Chondrocyte (in vitro differentiated cells): ENCODE measurements around the gene CHSY3. TPM values are rescaled to one million over a fixed set of nuclear protein-coding genes. Genes with fewer than 3 reads are reported as not detected.

ENCODE experiments used
- DNase-seq: peaks from one replicate; pipeline ENCODE4 v3.0.0; 2021; ENCODE audit warnings: mixed read lengths, low spot score
- H3K27ac Mint-ChIP-seq: one replicate; pipeline ENCODE4 v1.8.0; 2021; ENCODE audit warnings: mild to moderate bottlenecking, moderate library complexity, mixed read lengths; ENCODE audit not compliant: unreplicated experiment
- H3K27me3 Mint-ChIP-seq: 2 replicates; pipeline ENCODE4 v1.8.0; 2021; ENCODE audit warnings: low read depth, mixed read lengths
- H3K36me3 Mint-ChIP-seq: 2 replicates; pipeline ENCODE4 v1.8.0; 2021; ENCODE audit warnings: low read depth, mixed read lengths
- H3K4me1 Mint-ChIP-seq: 2 replicates; pipeline ENCODE4 v1.8.0; 2021; ENCODE audit warnings: low read depth, mild to moderate bottlenecking, mixed read lengths
- H3K4me3 Mint-ChIP-seq: one replicate; pipeline ENCODE4 v1.8.0; 2021; ENCODE audit warnings: mild to moderate bottlenecking, moderate library complexity, mixed read lengths; ENCODE audit not compliant: unreplicated experiment
- H3K9me3 Mint-ChIP-seq: 2 replicates; pipeline ENCODE4 v1.8.0; 2021; ENCODE audit warnings: low read depth, mixed read lengths
- CTCF ChIP-seq: fragments of 200-600 bp; sonication (generic); IDR thresholded peaks from 2 replicates; pipeline ENCODE4 v1.5.0; 2021; ENCODE audit warnings: antibody characterized with exemption, mild to moderate bottlenecking, moderate library complexity
- total RNA-seq: library from RNA; stranded (reverse); gene quantifications from 3 replicates; pipeline ENCODE4 v1.2.1, GENCODE V29; 2021

Gene CHSY3
- total RNA-seq, 1 donor from 2014 or later, result 18.1 TPM

- H3K9me3 Mint-ChIP-seq, result no peaks in the 10 kb centered on the region
Observed at GRCh38 chr5:129945028-129945427, 40.8 kb downstream of the CHSY3 start.

DNA sequence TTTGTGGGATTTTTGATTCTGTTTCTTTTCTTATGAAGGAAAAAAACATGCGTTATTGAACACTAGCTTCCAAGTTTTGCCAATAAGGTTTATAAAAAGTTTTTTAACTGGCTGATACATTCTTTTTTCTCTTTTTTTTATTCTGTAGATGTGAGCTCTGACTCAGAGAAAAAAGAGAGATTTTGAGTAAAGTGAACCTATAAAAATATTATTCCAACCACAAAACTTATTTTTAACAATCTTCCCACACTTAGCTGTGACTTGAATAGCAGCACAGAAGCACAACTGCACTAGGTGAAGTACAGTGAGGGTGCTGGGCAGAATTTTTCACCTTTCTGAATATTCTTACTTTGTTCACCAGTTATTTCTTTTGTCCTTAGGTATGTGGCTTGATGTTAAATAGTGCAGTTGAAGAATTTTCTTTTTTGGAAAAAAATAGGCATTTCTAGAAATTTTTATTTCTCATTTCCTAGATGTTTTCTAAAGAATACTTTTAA lies 41.6 kb downstream of the CHSY3 start:
- H3K4me3 Mint-ChIP-seq, result peak overlapping the region; percentile 22
- no peak for DNase-seq
- peak overlapping the region; percentile 76 for H3K27ac Mint-ChIP-seq
- no peaks in the 10 kb centered on the region for H3K9me3 Mint-ChIP-seq
- peaks cover 41% of the 10 kb centered on the region for H3K4me1 Mint-ChIP-seq
- TF ChIP-seq CTCF, result no peak
- H3K27me3 Mint-ChIP-seq, result no peaks in the 10 kb centered on the region
- H3K36me3 Mint-ChIP-seq, result peaks cover 1% of the 10 kb centered on the region

More at GRCh38 chr5:129945028-129945427, 40.8 kb downstream of the CHSY3 start:
- no peak overlapping the region for H3K4me3 Mint-ChIP-seq
- TF ChIP-seq CTCF, result no peak
- H3K36me3 Mint-ChIP-seq, result peaks cover 1% of the 10 kb centered on the region
- H3K27ac Mint-ChIP-seq, result peak overlapping the region; percentile 77
- peaks cover 34% of the 10 kb centered on the region for H3K4me1 Mint-ChIP-seq
- no peak for DNase-seq
- H3K27me3 Mint-ChIP-seq, result no peaks in the 10 kb centered on the region

- TF ChIP-seq CTCF, result no peak
- peak overlapping the region; percentile 81 for H3K27ac Mint-ChIP-seq
- H3K4me1 Mint-ChIP-seq, result peaks cover 30% of the 10 kb centered on the region
- peaks cover 15% of the 10 kb centered on the region for H3K9me3 Mint-ChIP-seq
- no peak overlapping the region for H3K4me3 Mint-ChIP-seq
- DNase-seq, result no peak
- H3K36me3 Mint-ChIP-seq, result peaks cover 6% of the 10 kb centered on the region
- no peaks in the 10 kb centered on the region for H3K27me3 Mint-ChIP-seq
Observed at GRCh38 chr5:129951039-129951438, 46.8 kb downstream of the CHSY3 start.

DNA sequence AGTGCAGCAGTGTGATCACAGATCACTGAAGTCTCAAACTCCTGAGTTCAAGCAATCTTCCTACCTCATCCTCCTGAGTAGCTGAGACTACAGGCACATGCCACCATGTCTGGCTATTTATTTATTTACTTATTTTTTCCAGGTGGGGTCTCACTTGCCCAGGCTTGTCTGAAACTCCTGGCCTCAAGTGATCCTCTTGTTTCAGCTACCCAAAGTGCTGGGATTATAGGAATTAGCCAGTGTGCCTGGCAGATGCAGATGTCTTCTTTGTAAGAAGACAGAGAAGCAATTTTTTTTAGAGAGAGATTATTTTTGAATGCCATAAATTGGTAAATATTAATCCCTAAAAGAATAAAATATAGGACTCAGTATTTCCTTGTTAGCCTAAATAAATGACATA lies 54.3 kb downstream of the CHSY3 start:
- Mint-ChIP-seq H3K4me1 (peaks cover 49% of the 10 kb centered on the region), H3K27ac (no peak overlapping the region)

GRCh38 chr5:129960831-129961230 lies 56.6 kb downstream of the CHSY3 start:
- H3K27ac Mint-ChIP-seq, result no peak overlapping the region
- peaks cover 2% of the 10 kb centered on the region for H3K36me3 Mint-ChIP-seq
- no peak for DNase-seq
- H3K4me1 Mint-ChIP-seq, result peaks cover 71% of the 10 kb centered on the region
- no peaks in the 10 kb centered on the region for H3K27me3 Mint-ChIP-seq
- TF ChIP-seq CTCF, result no peak
- H3K9me3 Mint-ChIP-seq, result peaks cover 8% of the 10 kb centered on the region
- H3K4me3 Mint-ChIP-seq, result no peak overlapping the region

More for the DNA sequence above, 54.3 kb downstream of the CHSY3 start:
- TF ChIP-seq CTCF, result no peak
- peaks cover 6% of the 10 kb centered on the region for H3K36me3 Mint-ChIP-seq
- no peak for DNase-seq
- H3K27me3 Mint-ChIP-seq, result no peaks in the 10 kb centered on the region
- H3K4me3 Mint-ChIP-seq, result no peak overlapping the region
- H3K9me3 Mint-ChIP-seq, result peaks cover 20% of the 10 kb centered on the region
